Stimulated activated CD4-positive, alpha-beta T cell treated with anti-CD3 and anti-CD28 coated beads, Interleukin-15, amount 100 ng/mL, for 24 hours (primary cell): ENCODE data around the gene ABCC5.
"Not testable (repeated sequence)": the region's sequence is repeated elsewhere in the genome, so short reads cannot be mapped to it uniquely, and the experiment has no call there.

Source experiments
- DNase-seq: peaks from one replicate; pipeline ENCODE4 v3.0.0-alpha.2; 2020

Gene ABCC5

GRCh38 chr3:183884097-183884426, 133.6 kb downstream of the ABCC5 start:
- no peak for DNase-seq

GRCh38 chr3:183883291-183884096, 134.2 kb downstream of the ABCC5 start:
- DNase-seq: no peak

- no peak for DNase-seq
Observed at GRCh38 chr3:183880121-183880520, 137.6 kb downstream of the ABCC5 start.

GRCh38 chr3:183879243-183879642, 138.4 kb downstream of the ABCC5 start:
- no peak for DNase-seq

GRCh38 chr3:183878071-183878470, 139.6 kb downstream of the ABCC5 start:
- DNase-seq: no peak

GRCh38 chr3:183877227-183877626, 140.5 kb downstream of the ABCC5 start:
- not testable (repeated sequence) for DNase-seq

- no peak for DNase-seq
Observed at GRCh38 chr3:183875411-183875810, 142.3 kb downstream of the ABCC5 start.

GRCh38 chr3:183873914-183874313, 143.8 kb downstream of the ABCC5 start:
- DNase-seq: no peak

- no peak for DNase-seq
Observed at GRCh38 chr3:183871541-183871940, 146.1 kb downstream of the ABCC5 start.

- DNase-seq: no peak
Observed at GRCh38 chr3:183870563-183870962, 147.1 kb downstream of the ABCC5 start.
